Activated CD8-positive, alpha-beta T cell treated with anti-CD3 and anti-CD28 coated beads for 36 hours (primary cell): ENCODE data around the gene TMEM94. TPM values are rescaled to one million over a fixed set of nuclear protein-coding genes. Genes with fewer than 3 reads are reported as not detected.
"Not testable (repeated sequence)": the region's sequence is repeated elsewhere in the genome, so short reads cannot be mapped to it uniquely, and the experiment has no call there.

Experiments
- ATAC-seq: fragments of 200-7000 bp; cut with Tn5 transposase; one replicate; pipeline ENCODE4 v1.10.0; 2021; ENCODE audit warnings: mild to moderate bottlenecking, moderate library complexity
- CTCF ChIA-PET: fragments of 350-600 bp; sonication (Branson Sonifier 250); formaldehyde crosslinking; loops from one replicate; lab custom pipeline; 2021; ENCODE audit warnings: antibody characterized with exemption; lab: Charles Lee
- POLR2A ChIA-PET: fragments of 350-600 bp; sonication (Branson Sonifier 250); formaldehyde crosslinking; loops from one replicate; lab custom pipeline; 2021; ENCODE audit warnings: antibody characterized with exemption; lab: Charles Lee
- DNase-seq: peaks from one replicate; pipeline ENCODE4 v3.0.0-alpha.2; 2020
- H3K27ac Mint-ChIP-seq: one replicate; pipeline ENCODE4 v1.8.0; 2021; ENCODE audit warnings: mild to moderate bottlenecking, mixed read lengths
- H3K27me3 Mint-ChIP-seq: one replicate; pipeline ENCODE4 v1.8.0; 2021; ENCODE audit warnings: mixed read lengths
- H3K36me3 Mint-ChIP-seq: one replicate; pipeline ENCODE4 v1.8.0; 2021; ENCODE audit warnings: low read depth, mixed read lengths
- H3K4me1 Mint-ChIP-seq: one replicate; pipeline ENCODE4 v1.8.0; 2021; ENCODE audit warnings: low read depth, mixed read lengths
- H3K4me3 Mint-ChIP-seq: one replicate; pipeline ENCODE4 v1.8.0; 2021; ENCODE audit warnings: mild to moderate bottlenecking, moderate library complexity, mixed read lengths
- H3K9me3 Mint-ChIP-seq: one replicate; pipeline ENCODE4 v1.8.0; 2021; ENCODE audit warnings: mixed read lengths
- CTCF ChIP-seq: fragments of 200-600 bp; IDR thresholded peaks from one replicate; pipeline ENCODE4 v1.8.0; 2022; ENCODE audit warnings: antibody characterized with exemption, mild to moderate bottlenecking
- intact Hi-C: fragments of 100-400 bp; cut with micrococcal nuclease; formaldehyde crosslinking; loops from one replicate; pipeline ENCODE4 v1.10.0; 2022
- total RNA-seq, 2 experiments: library from RNA; stranded (reverse); gene quantifications; one replicate each; pipeline ENCODE4 v1.2.3, GENCODE V29; 2021

The TMEM94 gene
- total RNA-seq, 2 experiments from 2014 or later = 55.3 to 56.4 TPM

- Mint-ChIP-seq H3K4me1 (no peaks in the 10 kb centered on the region), H3K27ac (no peak overlapping the region), H3K27me3 (no peaks in the 10 kb centered on the region), H3K9me3 (no peaks in the 10 kb centered on the region), H3K4me3 (no peak overlapping the region), H3K36me3 (no peaks in the 10 kb centered on the region)
- ChIA-PET POLR2A (interaction anchor here (1.2 kb wide), 1 partner anchor 8 kb away, joined by 6 read pairs; the partner anchor contains the start of gene TMEM94), CTCF (interaction anchor here (0.8 to 2.0 kb wide), 4 partner anchors 8 to 184 kb away, joined by 3 to 5 read pairs (median 4); partner anchors contain the start of gene TMEM94)
- TF ChIP-seq CTCF = no peak
- intact Hi-C loops = no loop called here
- DNase-seq (no peak), ATAC-seq (no peak)
Observed at GRCh38 chr17:75447951-75448856, 8.2 kb upstream of the TMEM94 start.

DNA sequence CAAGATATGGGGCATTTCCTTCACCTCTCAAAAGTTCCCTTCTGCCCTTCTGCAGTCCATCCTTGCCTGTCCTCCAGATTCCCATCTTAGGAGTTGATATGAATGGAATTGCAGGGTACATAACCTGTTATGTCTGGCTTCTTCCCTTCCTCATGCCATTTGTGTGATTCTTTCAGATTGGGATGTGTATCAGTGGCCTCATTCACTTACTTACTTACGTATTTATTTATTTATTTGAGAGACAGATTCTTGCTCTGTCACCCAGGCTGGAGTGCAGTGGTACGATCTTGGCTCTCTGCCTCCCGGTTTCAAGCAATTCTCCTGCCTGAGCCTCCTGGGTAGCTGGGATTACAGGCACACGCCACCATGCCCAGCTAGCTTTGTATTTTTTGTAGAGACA is 6.2 kb upstream of the TMEM94 start:
- no peaks in the 10 kb centered on the region for H3K27me3 Mint-ChIP-seq
- no peak for ATAC-seq
- no peak for TF ChIP-seq CTCF

DNA sequence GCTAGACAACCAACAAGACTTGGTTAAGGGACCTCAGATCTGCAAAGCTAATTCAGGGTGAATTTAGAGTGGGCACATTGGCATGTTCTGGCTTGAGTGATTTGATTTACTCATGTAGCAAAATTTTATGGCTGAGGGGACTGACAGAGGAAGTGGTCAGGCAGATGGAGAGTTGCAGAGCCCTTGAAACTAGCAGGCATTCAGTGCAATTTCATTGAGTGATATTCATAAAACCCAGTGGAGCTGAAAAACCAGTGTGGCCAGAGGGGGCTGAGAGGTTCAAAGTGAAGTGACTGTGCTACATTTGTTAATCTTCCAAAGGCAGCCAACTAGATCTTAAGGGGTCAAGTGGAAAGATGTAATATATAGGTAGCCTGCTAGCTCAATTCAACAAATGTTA is 2.2 kb upstream of the TMEM94 start:
- CTCF ChIA-PET = interaction anchor here (1.0 kb wide), 1 partner anchor 180 kb away, joined by 4 read pairs; no protein-coding TSS in a partner anchor
- H3K4me3 Mint-ChIP-seq = no peak overlapping the region
- DNase-seq (no peak), ATAC-seq (no peak)
- POLR2A ChIA-PET = interaction anchor here (1.0 kb wide), 1 partner anchor 193 kb away, joined by 3 read pairs; the partner anchor contains the start of gene GGA3
- H3K27ac Mint-ChIP-seq = no peak overlapping the region
- no peak for TF ChIP-seq CTCF
- H3K36me3 Mint-ChIP-seq = no peaks in the 10 kb centered on the region
- no peaks in the 10 kb centered on the region for H3K9me3 Mint-ChIP-seq
- no peaks in the 10 kb centered on the region for H3K27me3 Mint-ChIP-seq
- intact Hi-C loops = no loop called here
- H3K4me1 Mint-ChIP-seq = peaks cover 22% of the 10 kb centered on the region

More for the DNA sequence above, 6.2 kb upstream of the TMEM94 start:
- DNase-seq = no peak
- H3K4me1 Mint-ChIP-seq = peaks cover 3% of the 10 kb centered on the region
- no peaks in the 10 kb centered on the region for H3K9me3 Mint-ChIP-seq
- CTCF ChIA-PET = no interaction called here
- POLR2A ChIA-PET = no interaction called here
- H3K4me3 Mint-ChIP-seq = no peak overlapping the region
- intact Hi-C loops = no loop called here
- H3K27ac Mint-ChIP-seq = no peak overlapping the region
- no peaks in the 10 kb centered on the region for H3K36me3 Mint-ChIP-seq

GRCh38 chr17:75454672-75455071 is 1.8 kb upstream of the TMEM94 start:
- DNase-seq, H3K27ac Mint-ChIP-seq, intact Hi-C loops, H3K4me3 Mint-ChIP-seq, ATAC-seq, H3K27me3 Mint-ChIP-seq, H3K9me3 Mint-ChIP-seq, H3K36me3 Mint-ChIP-seq: not testable (repeated sequence)
- POLR2A ChIA-PET = interaction anchor here (1.0 kb wide), 1 partner anchor 194 kb away, joined by 3 read pairs; the partner anchor contains the start of gene GGA3
- H3K4me1 Mint-ChIP-seq = peaks cover 25% of the 10 kb centered on the region
- CTCF ChIA-PET = interaction anchor here (1.0 to 2.6 kb wide), 2 partner anchors 179 to 293 kb away, joined by 4 to 11 read pairs; no protein-coding TSS in a partner anchor

- CTCF ChIA-PET = interaction anchor here (0.6 to 2.6 kb wide), 18 partner anchors 9 to 494 kb away, joined by 3 to 13 read pairs (median 5); partner anchors contain the start of genes LLGL2, MIF4GD, SLC25A19 and SMIM5
- H3K36me3 Mint-ChIP-seq = no peaks in the 10 kb centered on the region
- H3K4me1 Mint-ChIP-seq = peaks cover 27% of the 10 kb centered on the region
Observed at GRCh38 chr17:75456039-75456416, 407 bp upstream of the TMEM94 start.

More at GRCh38 chr17:75456039-75456416, 407 bp upstream of the TMEM94 start:
- no peaks in the 10 kb centered on the region for H3K9me3 Mint-ChIP-seq
- POLR2A ChIA-PET = interaction anchor here (0.6 to 2.0 kb wide), 14 partner anchors 8 to 1294 kb away, joined by 3 to 6 read pairs (median 3); partner anchors contain the start of genes RECQL5 and SLC25A19
- DNase-seq (no peak), ATAC-seq (peak; percentile 15)
- H3K4me3 Mint-ChIP-seq = peak overlapping the region; percentile 89
- peak overlapping the region; percentile 85 for H3K27ac Mint-ChIP-seq
- H3K27me3 Mint-ChIP-seq = no peaks in the 10 kb centered on the region
- TF ChIP-seq CTCF = no peak
- intact Hi-C loops = no loop called here
